Measurements from ENCODE around the gene NUCKS1. TPM values are rescaled to one million over a fixed set of nuclear protein-coding genes. Genes with fewer than 3 reads are reported as not detected.
A peak's percentile ranks its signal among the peaks of the same experiment; 100 is the strongest.

The NUCKS1 gene
- total RNA-seq, 1 donor from 2014 or later = 700 TPM

GRCh38 chr1:205719015-205719414 is 31.0 kb downstream of the NUCKS1 start:
- peaks cover 74% of the 10 kb centered on the region for H4K20me1 ChIP-seq (ENCODE audit: low read depth)
- no peak overlapping the region for H3K4me2 ChIP-seq
- H3K4me1 ChIP-seq = no peaks in the 10 kb centered on the region
- H3F3A ChIP-seq (ENCODE audit: low read depth) = peaks cover 90% of the 10 kb centered on the region
- H3K4me1 Mint-ChIP-seq = peaks cover 2% of the 10 kb centered on the region
- H3K27ac Mint-ChIP-seq = no peak overlapping the region
- peaks cover 50% of the 10 kb centered on the region for H3K36me3 ChIP-seq
- H3K79me2 ChIP-seq (ENCODE audit: low read depth) = peaks cover 44% of the 10 kb centered on the region
- H3K27me3 ChIP-seq = no peaks in the 10 kb centered on the region
- H3K36me3 Mint-ChIP-seq = peaks cover 38% of the 10 kb centered on the region
- no peak overlapping the region for H3K4me3 ChIP-seq
- no peak overlapping the region for H3K27ac ChIP-seq
- no peak for DNase-seq (ENCODE audit: low spot score)
- H3K27me3 Mint-ChIP-seq (ENCODE audit: insufficient read depth, low read depth) = peaks cover 4% of the 10 kb centered on the region
- H2AFZ ChIP-seq (replicated peaks) = no peak overlapping the region
- no peaks in the 10 kb centered on the region for H3K9me3 ChIP-seq (ENCODE audit: low read depth)
- no peak overlapping the region for H3K9ac ChIP-seq
- no peak overlapping the region for H3K4me3 Mint-ChIP-seq
- H3K9me3 Mint-ChIP-seq = no peaks in the 10 kb centered on the region
- TF ChIP-seq EZH2phosphoT487 (IDR thresholded peaks at IDR 0.05) (no peak), EZH2 (IDR thresholded peaks at IDR 0.05) (no peak), CTCF (IDR thresholded peaks at IDR 0.05) (no peak)

GRCh38 chr1:205716371-205717132 is 33.4 kb downstream of the NUCKS1 start:
- peaks cover 98% of the 10 kb centered on the region for H3F3A ChIP-seq (ENCODE audit: low read depth)
- H3K9me3 Mint-ChIP-seq = no peaks in the 10 kb centered on the region
- no peak for DNase-seq (ENCODE audit: low spot score)
- H3K9me3 ChIP-seq (ENCODE audit: low read depth) = no peaks in the 10 kb centered on the region
- peaks cover 49% of the 10 kb centered on the region for H3K36me3 ChIP-seq
- no peak overlapping the region for H3K4me3 ChIP-seq
- H3K4me1 ChIP-seq = no peaks in the 10 kb centered on the region
- TF ChIP-seq EZH2 (IDR thresholded peaks at IDR 0.05) (no peak), CTCF (IDR thresholded peaks at IDR 0.05) (no peak), EZH2phosphoT487 (IDR thresholded peaks at IDR 0.05) (no peak)
- peaks cover 21% of the 10 kb centered on the region for H3K79me2 ChIP-seq (ENCODE audit: low read depth)
- peak overlapping the region; percentile 72 for H3K27ac ChIP-seq
- H3K27me3 ChIP-seq = no peaks in the 10 kb centered on the region
- no peak overlapping the region for H3K27ac Mint-ChIP-seq
- no peak overlapping the region for H2AFZ ChIP-seq (replicated peaks)
- H4K20me1 ChIP-seq (ENCODE audit: low read depth) = peaks cover 62% of the 10 kb centered on the region
- H3K36me3 Mint-ChIP-seq = peaks cover 31% of the 10 kb centered on the region
- no peak overlapping the region for H3K4me3 Mint-ChIP-seq
- H3K4me2 ChIP-seq = no peak overlapping the region
- no peak overlapping the region for H3K9ac ChIP-seq
- peaks cover 4% of the 10 kb centered on the region for H3K27me3 Mint-ChIP-seq (ENCODE audit: insufficient read depth, low read depth)
- peaks cover 2% of the 10 kb centered on the region for H3K4me1 Mint-ChIP-seq

- H3K27me3 ChIP-seq = no peaks in the 10 kb centered on the region
- peaks cover 28% of the 10 kb centered on the region for H3K36me3 Mint-ChIP-seq
- no peaks in the 10 kb centered on the region for H3K9me3 ChIP-seq (ENCODE audit: low read depth)
- no peaks in the 10 kb centered on the region for H3K4me1 ChIP-seq
- peak overlapping the region; percentile 72 for H3K27ac ChIP-seq
- H2AFZ ChIP-seq (replicated peaks) = no peak overlapping the region
- no peak for DNase-seq (ENCODE audit: low spot score)
- no peak overlapping the region for H3K4me2 ChIP-seq
- H3K27ac Mint-ChIP-seq = no peak overlapping the region
- peaks cover 10% of the 10 kb centered on the region for H3K4me1 Mint-ChIP-seq
- H3F3A ChIP-seq (ENCODE audit: low read depth) = peaks cover 92% of the 10 kb centered on the region
- no peak overlapping the region for H3K4me3 Mint-ChIP-seq
- H3K27me3 Mint-ChIP-seq (ENCODE audit: insufficient read depth, low read depth) = peaks cover 4% of the 10 kb centered on the region
- peaks cover 12% of the 10 kb centered on the region for H3K79me2 ChIP-seq (ENCODE audit: low read depth)
- peaks cover 58% of the 10 kb centered on the region for H4K20me1 ChIP-seq (ENCODE audit: low read depth)
- TF ChIP-seq EZH2 (IDR thresholded peaks at IDR 0.05) (no peak), EZH2phosphoT487 (IDR thresholded peaks at IDR 0.05) (no peak), CTCF (IDR thresholded peaks at IDR 0.05) (no peak)
- no peak overlapping the region for H3K9ac ChIP-seq
- no peak overlapping the region for H3K4me3 ChIP-seq
- peaks cover 43% of the 10 kb centered on the region for H3K36me3 ChIP-seq
- no peaks in the 10 kb centered on the region for H3K9me3 Mint-ChIP-seq
Measured at GRCh38 chr1:205715628-205716027, 34.4 kb downstream of the NUCKS1 start.
